Measurements from ENCODE around the gene NARS2.

NARS2 gene

GRCh38 chr11:78423241-78423640 is 151.4 kb downstream of the NARS2 start:
- no peaks in the 10 kb centered on the region for H3K36me3 ChIP-seq
- H3K4me2 ChIP-seq = peak overlapping the region; percentile 43

GRCh38 chr11:78420796-78421209 is 153.9 kb downstream of the NARS2 start:
- H3K4me3 ChIP-seq = peak overlapping the region; percentile 53
- no peak for TF ChIP-seq Cebpa-rat (IDR thresholded peaks at IDR 0.05)
- H3K27me3 ChIP-seq = no peaks in the 10 kb centered on the region
- H3K9me3 ChIP-seq = no peaks in the 10 kb centered on the region
- H3K36me3 ChIP-seq = no peaks in the 10 kb centered on the region
- H3K27ac ChIP-seq = peak overlapping the region; percentile 94
- H4K20me1 ChIP-seq = 0 out of 2 replicates have a peak, but pooled peaks cover 3% of the 10 kb centered on the region
- H3K4me2 ChIP-seq = peak overlapping the region; percentile 86
- H3K9ac ChIP-seq = peak overlapping the region; percentile 89
- peaks cover 80% of the 10 kb centered on the region for H3K4me1 ChIP-seq

More at GRCh38 chr11:78423241-78423640, 151.4 kb downstream of the NARS2 start:
- H3K9me3 ChIP-seq = no peaks in the 10 kb centered on the region
- H3K4me1 ChIP-seq = peaks cover 99% of the 10 kb centered on the region
- TF ChIP-seq Cebpa-rat (IDR thresholded peaks at IDR 0.05) = no peak
- H3K27ac ChIP-seq = peak overlapping the region; percentile 91
- no peaks in the 10 kb centered on the region for H3K27me3 ChIP-seq
- H3K9ac ChIP-seq = no peak overlapping the region
- no peaks in the 10 kb centered on the region for H4K20me1 ChIP-seq
- H3K4me3 ChIP-seq = no peak overlapping the region

GRCh38 chr11:78420255-78420764 is 154.4 kb downstream of the NARS2 start:
- Histone ChIP-seq H3K4me1 (peaks cover 80% of the 10 kb centered on the region), H4K20me1 (peaks cover 8% of the 10 kb centered on the region; the same call in 1 of the 2 replicates), H3K9ac (peak overlapping the region; percentile 89), H3K27me3 (no peaks in the 10 kb centered on the region), H3K4me3 (peak overlapping the region; percentile 53), H3K4me2 (peak overlapping the region; percentile 86), H3K9me3 (no peaks in the 10 kb centered on the region), H3K36me3 (no peaks in the 10 kb centered on the region), H3K27ac (peak overlapping the region; percentile 94)
- no peak for TF ChIP-seq Cebpa-rat (IDR thresholded peaks at IDR 0.05)

GRCh38 chr11:78419327-78419726 is 155.3 kb downstream of the NARS2 start:
- Histone ChIP-seq H3K9ac (peak overlapping the region; percentile 89), H3K4me2 (peak overlapping the region; percentile 86), H3K4me3 (peak overlapping the region; percentile 88; the same call in 1 of the 2 replicates), H3K27ac (peak overlapping the region; percentile 94), H3K27me3 (no peaks in the 10 kb centered on the region), H3K9me3 (no peaks in the 10 kb centered on the region), H3K36me3 (no peaks in the 10 kb centered on the region), H4K20me1 (peaks cover 18% of the 10 kb centered on the region; the same call in 1 of the 2 replicates), H3K4me1 (peaks cover 81% of the 10 kb centered on the region)
- no peak for TF ChIP-seq Cebpa-rat (IDR thresholded peaks at IDR 0.05)

- no peaks in the 10 kb centered on the region for H3K36me3 ChIP-seq
- H4K20me1 ChIP-seq = peaks cover 23% of the 10 kb centered on the region
- peak overlapping the region; percentile 88 for H3K4me3 ChIP-seq
- peak overlapping the region; percentile 89 for H3K9ac ChIP-seq
- TF ChIP-seq Cebpa-rat (IDR thresholded peaks at IDR 0.05) = no peak
- H3K27ac ChIP-seq = peak overlapping the region; percentile 94
- H3K4me2 ChIP-seq = peak overlapping the region; percentile 86
- H3K27me3 ChIP-seq = no peaks in the 10 kb centered on the region
- no peaks in the 10 kb centered on the region for H3K9me3 ChIP-seq
- H3K4me1 ChIP-seq = peaks cover 81% of the 10 kb centered on the region
Measured at GRCh38 chr11:78418584-78419211, 156.0 kb downstream of the NARS2 start.

- Histone ChIP-seq H3K27ac (peak overlapping the region; percentile 94), H3K4me1 (peaks cover 81% of the 10 kb centered on the region)
Measured at GRCh38 chr11:78417888-78418583, 156.6 kb downstream of the NARS2 start.

GRCh38 chr11:78417175-78417887 is 157.3 kb downstream of the NARS2 start, which contains the start of gene GAB2:
GAB2 (minus strand) TSS chr11:78417820; CDS start chr11:78417720, 100 bp downstream.
- H4K20me1 ChIP-seq = peaks cover 37% of the 10 kb centered on the region
- peak within 1 kb of the TSS; percentile 94 for H3K27ac ChIP-seq
- no peak for TF ChIP-seq Cebpa-rat (IDR thresholded peaks at IDR 0.05)
- H3K27me3 ChIP-seq = no peaks in the 10 kb centered on the region
- H3K4me1 ChIP-seq = peaks cover 77% of the 10 kb centered on the region
- H3K4me2 ChIP-seq = peak within 1 kb of the TSS; percentile 86
- H3K36me3 ChIP-seq = peaks cover 6% of the 10 kb centered on the region; the same call in 1 of the 2 replicates
- H3K9me3 ChIP-seq = no peaks in the 10 kb centered on the region
- peak within 1 kb of the TSS; percentile 88 for H3K4me3 ChIP-seq
- H3K9ac ChIP-seq = peak within 1 kb of the TSS; percentile 89

More at GRCh38 chr11:78417888-78418583, 156.6 kb downstream of the NARS2 start:
- Histone ChIP-seq H3K27me3 (no peaks in the 10 kb centered on the region), H4K20me1 (peaks cover 30% of the 10 kb centered on the region), H3K4me3 (peak overlapping the region; percentile 88), H3K9me3 (no peaks in the 10 kb centered on the region), H3K36me3 (peaks cover 4% of the 10 kb centered on the region; the same call in 1 of the 2 replicates), H3K9ac (peak overlapping the region; percentile 89), H3K4me2 (peak overlapping the region; percentile 86)
- no peak for TF ChIP-seq Cebpa-rat (IDR thresholded peaks at IDR 0.05)

- peak overlapping the region; percentile 89 for H3K9ac ChIP-seq
- no peaks in the 10 kb centered on the region for H3K27me3 ChIP-seq
- H3K36me3 ChIP-seq = peaks cover 9% of the 10 kb centered on the region; the same call in 1 of the 2 replicates
- peaks cover 6% of the 10 kb centered on the region for H3K9me3 ChIP-seq
- H3K27ac ChIP-seq = peak overlapping the region; percentile 94
- peak overlapping the region; percentile 88 for H3K4me3 ChIP-seq
- no peak for TF ChIP-seq Cebpa-rat (IDR thresholded peaks at IDR 0.05)
- H3K4me2 ChIP-seq = peak overlapping the region; percentile 82
- peaks cover 69% of the 10 kb centered on the region for H3K4me1 ChIP-seq
- H4K20me1 ChIP-seq = peaks cover 38% of the 10 kb centered on the region
Measured at GRCh38 chr11:78416285-78417174, 158.1 kb downstream of the NARS2 start.

Measured in BLaER1 (cell line).